ENCODE results near the gene PTPN6. TPM values are rescaled to one million over a fixed set of nuclear protein-coding genes. Genes with fewer than 3 reads are reported as not detected.

The PTPN6 gene
- total and polyA plus RNA-seq, 10 of the 15 experiments (the other 5 are each of a cell fraction or from before 2014, with no cell fraction given) = 229 to 457 (median 370) TPM

GRCh38 chr12:6915789-6916285 is 35.3 kb upstream of the PTPN6 start (continued):
- TF ChIP-seq NR2C1 (IDR thresholded peaks at IDR 0.05) = no peak
- no peak for TF ChIP-seq HDAC6 (IDR thresholded peaks at IDR 0.05; ENCODE audit: unreplicated experiment)

- POLR2A ChIA-PET = interaction anchor here (0.6 to 2.2 kb wide), 4 partner anchors 8 to 43 kb away, joined by 3 to 9 read pairs (median 4); partner anchors contain the start of genes C12orf57, RNU7-1 and SPSB2
- no peak for DNase-seq (ENCODE audit: low read depth, low spot score)
- no peak overlapping the region for H2AFZ ChIP-seq (ENCODE audit: control insufficient read depth, low read depth, low read length)
- H3K9ac ChIP-seq (ENCODE audit: control insufficient read depth, insufficient read depth, low read length) = no peak overlapping the region; the same call in 1 of the 2 replicates
- no peak overlapping the region for H3K4me3 ChIP-seq
- 94% methylated on average over 11 of the region's 11 CpGs for WGBS (ENCODE audit: insufficient coverage, insufficient replicate concordance, low lambda C conversion rate, missing lambda C conversion rate)
- H3K79me2 ChIP-seq (ENCODE audit: control insufficient read depth, insufficient read depth, low read length) = peaks cover 23% of the 10 kb centered on the region
- H3K9me3 ChIP-seq (replicated peaks; ENCODE audit: control insufficient read depth, insufficient read depth, low read length) = no peaks in the 10 kb centered on the region
- intact Hi-C loops (cut with micrococcal nuclease; ENCODE audit: unreplicated experiment) (no loop called here), in situ Hi-C loops (cut with MboI) (no loop called here)
- H3K4me2 ChIP-seq (ENCODE audit: control insufficient read depth, insufficient read depth) = peak overlapping the region; percentile 39; the same call in 1 of the 2 replicates
- SMC1A ChIA-PET (ENCODE audit: uncharacterized antibody, unreplicated experiment) = interaction anchor here (0.8 to 1.3 kb wide), 3 partner anchors 9 to 28 kb away, joined by 3 read pairs; no protein-coding TSS in a partner anchor
- H3K36me3 ChIP-seq (ENCODE audit: control insufficient read depth in 2 of 2, insufficient read depth in 2 of 2, low read length in 1 of 2) = peaks cover 2 to 10% of the 10 kb centered on the region in 2 experiments; a peak in 2 of 4 replicates
- RAD21 ChIA-PET (ENCODE audit: unreplicated experiment) = no interaction called here
- TF ChIP-seq HCFC1 (IDR thresholded peaks at IDR 0.05; ENCODE audit: low read length) (no peak), FOXK2 (IDR thresholded peaks at IDR 0.05) (no peak), IKZF1 (conservative IDR thresholded peaks at IDR 0.05) (no peak), HDAC6 (IDR thresholded peaks at IDR 0.05; ENCODE audit: unreplicated experiment) (no peak), ZNF217 (IDR thresholded peaks at IDR 0.05) (no peak), FOS (IDR thresholded peaks at IDR 0.05; ENCODE audit: borderline replicate concordance, extremely low read depth, insufficient read length) (no peak)
- CTCF ChIA-PET = interaction anchor here (0.6 to 1.9 kb wide), 6 partner anchors 9 to 48 kb away, joined by 3 to 7 read pairs (median 4); partner anchors contain the start of gene SPSB2
- no peak overlapping the region for H3K27ac ChIP-seq (ENCODE audit: control insufficient read depth, insufficient read depth)
- H3K27me3 ChIP-seq (replicated peaks in 1 of 2; ENCODE audit: control insufficient read depth in 2 of 2, insufficient read depth in 2 of 2, low read length in 1 of 2) = no peaks in the 10 kb centered on the region
- peaks cover 17% of the 10 kb centered on the region for H3K4me1 ChIP-seq (ENCODE audit: control insufficient read depth, insufficient read depth, low read length)
- no peaks in the 10 kb centered on the region for H4K20me1 ChIP-seq (ENCODE audit: control insufficient read depth, insufficient read depth)
- no peak for ATAC-seq
- no TSS peak for BruUV-seq (replicated peaks)
- FAIRE-seq = no peak
These were observed 34.5 kb upstream of the PTPN6 start for GRCh38 chr12:6916426-6917200.

All from GM12878 (cell line).